ENCODE results near the gene SEPTIN2.
"Not testable (repeated sequence)": the region's sequence is repeated elsewhere in the genome, so short reads cannot be mapped to it uniquely, and the experiment has no call there.

SEPTIN2 gene

DNA sequence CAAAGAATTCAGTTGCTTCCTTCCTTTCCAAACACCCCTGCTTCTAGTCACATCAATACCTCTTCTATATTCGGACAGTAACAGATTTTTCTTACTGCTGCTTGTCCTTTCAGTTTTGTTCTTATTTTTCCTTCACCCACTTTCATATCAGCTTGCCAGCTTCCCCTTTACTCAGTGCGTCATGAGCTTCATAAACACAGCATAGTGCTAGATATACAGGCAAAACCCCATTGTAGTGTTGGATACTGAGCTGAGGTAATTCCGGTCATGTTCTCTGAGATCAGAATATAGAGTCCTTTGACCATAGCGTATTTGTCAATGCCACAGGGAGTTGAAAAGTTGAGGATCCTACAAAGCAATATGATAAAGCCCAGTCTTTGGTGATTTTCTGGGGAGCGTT lies 42.7 kb downstream of the SEPTIN2 start:
- DNase-seq (ENCODE audit: insufficient read length, low spot score) (no peak), FAIRE-seq (no peak)
- TF ChIP-seq POLR2A (IDR thresholded peaks at IDR 0.05; ENCODE audit: low read depth, low read length) = no peak

DNA sequence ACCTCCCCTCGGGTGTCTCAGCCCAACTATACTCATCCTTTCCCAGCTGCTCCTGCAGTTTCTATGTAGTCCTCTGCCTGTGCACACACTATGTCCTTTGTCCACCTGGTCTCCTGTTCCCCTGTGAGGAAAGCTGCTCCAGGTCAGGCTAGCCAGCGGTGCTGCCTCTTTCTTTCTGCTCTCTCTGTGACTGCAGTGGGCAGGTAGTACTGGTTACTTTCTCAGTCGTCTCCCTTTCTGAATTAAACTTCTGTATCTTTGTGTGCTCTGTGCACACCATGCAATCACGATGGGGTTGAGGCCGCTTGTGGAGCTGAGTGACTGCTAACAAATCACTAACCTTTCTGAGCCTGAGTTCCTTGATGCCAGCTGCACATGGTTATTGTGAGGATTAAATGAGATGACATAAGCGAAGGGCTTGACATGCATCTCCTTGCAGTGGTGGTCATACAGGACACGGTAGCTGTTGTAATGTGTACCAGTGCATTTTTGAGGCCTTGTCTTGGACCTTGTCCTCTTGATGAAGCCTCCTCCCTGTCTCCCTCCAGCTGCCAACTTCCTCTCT lies 43.8 kb downstream of the SEPTIN2 start:
- FAIRE-seq = no peak
- no peak for TF ChIP-seq POLR2A (IDR thresholded peaks at IDR 0.05; ENCODE audit: low read depth, low read length)
- no peak for DNase-seq (ENCODE audit: insufficient read length, low spot score)

DNA sequence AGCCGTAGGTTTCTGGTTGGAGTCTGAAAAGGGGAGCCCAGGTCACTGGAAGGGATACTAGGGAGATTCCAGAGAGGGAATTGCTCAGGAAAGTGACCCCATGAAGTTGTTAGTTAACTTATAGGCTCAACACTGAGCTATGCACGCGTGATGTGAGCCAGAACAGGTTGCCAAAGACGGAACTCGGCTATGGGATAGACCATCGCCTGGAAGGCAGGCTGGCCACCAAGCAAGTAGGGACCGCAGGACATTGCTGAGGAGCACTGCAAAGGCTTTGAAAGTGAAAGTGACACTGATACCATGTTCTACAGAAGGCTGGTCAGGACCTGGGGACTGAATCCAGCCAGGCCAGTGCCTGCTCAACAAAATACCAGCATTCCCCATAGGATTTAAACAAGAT lies 47.7 kb downstream of the SEPTIN2 start:
- no peak for TF ChIP-seq POLR2A (IDR thresholded peaks at IDR 0.05; ENCODE audit: low read depth, low read length)
- DNase-seq (ENCODE audit: insufficient read length, low spot score) (no peak), FAIRE-seq (no peak)

DNA sequence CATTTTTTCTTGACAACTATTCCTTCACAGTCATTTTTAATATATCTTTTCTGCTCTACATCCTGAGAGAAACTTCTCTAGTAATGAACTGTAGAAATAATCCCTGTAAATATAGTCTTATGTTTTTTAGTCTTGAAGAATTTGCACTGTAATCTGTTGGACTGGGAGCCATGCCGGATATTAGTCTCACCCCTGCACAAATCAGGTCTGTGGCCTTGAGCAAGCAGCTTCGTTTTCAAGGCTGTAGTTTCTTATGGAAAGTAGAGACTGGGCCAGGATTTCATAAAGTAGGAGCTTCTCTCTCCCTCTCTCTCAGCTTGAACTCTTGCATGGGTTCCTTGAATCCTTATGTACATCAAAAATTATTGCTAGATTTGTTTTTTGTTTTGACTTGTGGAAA lies 49.1 kb downstream of the SEPTIN2 start:
- TF ChIP-seq POLR2A (IDR thresholded peaks at IDR 0.05; ENCODE audit: low read depth, low read length) = no peak
- no peak for FAIRE-seq
- no peak for DNase-seq (ENCODE audit: insufficient read length, low spot score)

DNA sequence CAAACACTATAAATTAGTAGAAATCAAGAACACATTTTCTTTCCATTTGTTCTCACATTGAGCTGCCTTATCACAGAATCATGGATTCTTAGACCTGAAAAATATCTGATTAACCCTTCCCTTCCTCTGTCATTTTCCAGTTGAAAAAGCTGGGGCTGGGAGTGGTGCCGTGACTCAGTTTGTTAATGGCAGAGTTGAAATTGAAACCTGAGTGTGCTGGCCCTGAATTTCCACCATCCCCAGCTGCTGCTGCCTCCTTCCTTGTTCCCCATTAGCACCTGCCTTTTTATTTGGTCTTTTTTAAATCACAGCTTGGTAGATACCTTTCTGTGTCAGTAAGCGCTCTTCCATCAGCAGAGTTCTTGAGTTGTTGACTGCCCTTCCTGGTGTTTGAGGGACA lies 51.0 kb downstream of the SEPTIN2 start:
- DNase-seq (ENCODE audit: insufficient read length, low spot score) (no peak), FAIRE-seq (no peak)
- TF ChIP-seq POLR2A (IDR thresholded peaks at IDR 0.05; ENCODE audit: low read depth, low read length) = no peak

DNA sequence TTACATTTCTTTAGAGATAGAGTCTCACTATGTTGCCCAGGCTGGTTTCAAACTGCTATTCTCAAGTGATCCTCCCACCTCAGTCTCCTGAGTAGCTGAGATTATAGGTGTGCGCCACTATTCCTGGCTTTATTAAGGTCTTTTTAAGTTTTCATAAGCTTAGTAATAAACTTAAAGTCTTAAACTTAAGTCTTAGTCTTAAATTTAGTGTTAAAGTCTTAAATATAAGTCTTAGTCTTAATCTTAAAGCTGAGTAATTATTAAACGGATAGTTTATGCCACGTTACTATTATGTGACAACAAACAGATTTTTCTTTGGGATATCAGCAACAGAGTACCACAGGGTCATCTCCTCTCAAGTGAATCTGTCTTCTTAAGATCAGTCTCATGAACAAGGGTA lies 52.9 kb downstream of the SEPTIN2 start:
- FAIRE-seq = no peak
- DNase-seq (ENCODE audit: insufficient read length, low spot score) = no peak
- no peak for TF ChIP-seq POLR2A (IDR thresholded peaks at IDR 0.05; ENCODE audit: low read depth, low read length)

DNA sequence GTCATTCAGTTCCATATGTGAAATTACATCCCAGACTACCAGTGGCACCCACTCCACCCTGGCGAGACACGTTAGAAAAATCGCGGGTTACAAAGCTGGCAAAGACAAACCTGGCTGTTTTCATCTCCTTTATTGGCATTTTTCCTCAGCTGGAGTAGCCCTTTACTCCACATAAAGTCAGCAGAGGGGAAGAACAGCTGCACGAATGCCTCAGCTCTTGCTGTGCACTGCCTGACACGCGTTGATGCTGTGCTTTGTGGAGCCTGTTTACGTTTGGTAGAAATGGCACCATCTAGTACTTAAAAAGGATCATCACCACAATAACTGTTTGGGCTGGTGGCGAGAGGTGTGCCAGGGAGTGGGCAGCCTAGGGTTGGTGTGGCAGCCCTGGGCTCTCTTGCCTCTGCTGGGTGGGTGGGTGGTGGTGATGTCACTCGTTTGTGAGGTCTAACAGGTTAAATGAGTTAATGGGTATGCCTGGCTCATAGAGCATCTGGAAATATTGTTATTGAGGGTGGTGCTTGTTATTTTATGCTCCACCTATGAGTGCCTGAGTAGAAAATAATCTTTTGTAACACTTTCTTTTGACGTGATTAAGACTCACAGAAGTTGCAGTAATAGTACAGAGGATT lies 56.8 kb downstream of the SEPTIN2 start:
- TF ChIP-seq POLR2A (IDR thresholded peaks at IDR 0.05; ENCODE audit: low read depth, low read length) = no peak
- FAIRE-seq (no peak), DNase-seq (ENCODE audit: insufficient read length, low spot score) (no peak)

DNA sequence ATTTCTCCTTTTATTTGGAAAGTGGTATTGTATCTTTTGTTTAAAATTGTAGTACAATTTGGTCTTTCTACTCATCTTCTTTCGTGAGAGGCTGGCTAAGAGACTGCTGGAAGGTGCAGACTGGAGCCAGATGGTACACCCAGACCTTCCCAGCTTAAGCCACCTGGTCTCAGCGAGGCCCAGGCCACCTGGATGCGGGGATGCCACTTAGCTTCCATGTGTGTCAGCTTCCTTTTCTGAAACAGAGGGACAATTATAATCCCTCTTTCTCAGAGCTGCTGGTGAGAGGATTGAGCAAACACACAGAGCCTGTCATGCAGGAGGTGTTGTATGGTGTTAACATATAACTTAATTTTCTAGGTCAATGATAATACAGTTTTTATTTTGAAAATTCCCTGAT lies 57.7 kb downstream of the SEPTIN2 start:
- no peak for FAIRE-seq
- TF ChIP-seq POLR2A (IDR thresholded peaks at IDR 0.05; ENCODE audit: low read depth, low read length) = no peak

DNA sequence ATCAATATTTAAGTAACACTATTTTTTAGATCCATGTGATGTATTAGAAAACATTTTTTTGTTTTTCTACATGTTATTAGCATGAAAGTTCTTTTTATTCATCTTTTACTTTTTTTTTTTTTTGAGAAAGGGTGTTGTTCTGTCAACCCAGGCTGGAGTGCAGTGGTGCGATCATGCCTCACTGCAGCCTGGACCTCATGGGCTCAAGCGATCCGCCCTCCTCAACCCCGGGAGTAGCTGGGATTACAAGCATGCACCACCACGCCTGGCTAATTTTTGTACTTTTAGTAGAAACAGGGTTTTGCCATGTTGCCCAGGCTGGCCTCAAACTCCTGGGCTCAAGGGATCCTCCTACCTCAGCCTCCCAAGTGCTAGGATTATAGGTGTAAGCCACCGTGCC lies 58.2 kb downstream of the SEPTIN2 start:
- FAIRE-seq; DNase-seq (ENCODE audit: insufficient read length, low spot score): not testable (repeated sequence)

More for the DNA sequence above, 57.7 kb downstream of the SEPTIN2 start:
- DNase-seq (ENCODE audit: insufficient read length, low spot score) = no peak

DNA sequence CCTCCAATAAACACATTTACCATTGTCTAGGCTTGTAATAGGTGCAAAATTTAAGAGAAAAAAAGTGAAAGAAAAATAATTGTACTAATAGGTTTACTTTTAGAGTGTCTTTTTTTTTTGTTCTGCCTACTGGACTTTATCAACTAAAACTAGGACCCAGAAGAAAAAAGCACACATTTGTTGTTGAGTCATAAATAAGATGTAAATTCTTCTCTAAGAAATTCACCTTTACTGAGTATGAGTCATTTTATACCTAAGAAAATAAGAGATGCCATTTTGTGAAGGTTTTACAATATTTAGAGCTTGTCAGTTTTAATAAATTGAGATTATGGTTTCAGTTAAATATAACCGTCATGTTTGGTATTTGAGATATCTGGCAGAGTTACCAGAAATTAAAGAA lies 59.6 kb downstream of the SEPTIN2 start:
- TF ChIP-seq POLR2A (IDR thresholded peaks at IDR 0.05; ENCODE audit: low read depth, low read length) = no peak
- FAIRE-seq = no peak

DNA sequence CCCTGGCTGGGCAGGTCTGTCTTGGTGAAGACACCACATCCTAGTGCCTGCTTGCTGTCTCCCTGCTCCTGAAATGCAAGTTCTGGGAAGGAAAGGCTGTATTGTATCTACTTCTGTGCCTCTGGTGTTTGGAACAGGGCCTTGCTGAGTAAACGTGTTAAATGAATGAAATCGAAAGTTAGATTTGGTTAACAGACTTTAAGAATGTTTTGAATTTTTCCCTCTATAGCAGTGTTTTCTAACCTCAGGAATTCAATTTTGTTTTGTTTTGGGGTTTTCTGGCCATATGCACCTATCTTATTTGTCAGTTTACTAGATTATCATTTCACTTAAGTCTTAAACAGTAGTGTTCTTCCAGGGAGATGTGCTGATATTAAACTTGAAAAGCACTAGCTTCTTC lies 61.1 kb downstream of the SEPTIN2 start:
- no peak for FAIRE-seq

More for the DNA sequence above, 59.6 kb downstream of the SEPTIN2 start:
- DNase-seq (ENCODE audit: insufficient read length, low spot score) = no peak

DNA sequence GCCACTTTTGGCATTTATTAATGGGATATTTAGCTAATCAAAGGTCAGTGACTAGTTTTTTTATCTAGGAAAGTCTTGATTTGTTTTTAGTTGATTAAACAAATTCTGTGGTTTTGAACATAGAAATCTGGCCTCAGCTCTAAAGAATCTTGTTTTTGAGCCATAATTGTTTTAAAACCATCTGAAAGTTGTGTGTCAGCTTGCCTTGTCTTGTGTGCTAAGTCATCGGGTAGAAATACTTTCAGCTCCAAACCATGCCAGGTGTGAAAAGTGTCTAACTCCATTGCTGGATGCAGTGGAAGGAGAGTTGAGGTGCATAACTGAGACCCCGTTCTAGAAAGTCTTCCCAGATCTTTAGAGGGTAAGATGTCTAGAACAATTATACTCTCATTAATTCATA lies 63.1 kb downstream of the SEPTIN2 start:
- no peak for DNase-seq (ENCODE audit: insufficient read length, low spot score)
- no peak for FAIRE-seq
- TF ChIP-seq POLR2A (IDR thresholded peaks at IDR 0.05; ENCODE audit: low read depth, low read length) = no peak

More for the DNA sequence above, 61.1 kb downstream of the SEPTIN2 start:
- TF ChIP-seq POLR2A (IDR thresholded peaks at IDR 0.05; ENCODE audit: low read depth, low read length) = no peak
- no peak for DNase-seq (ENCODE audit: insufficient read length, low spot score)

DNA sequence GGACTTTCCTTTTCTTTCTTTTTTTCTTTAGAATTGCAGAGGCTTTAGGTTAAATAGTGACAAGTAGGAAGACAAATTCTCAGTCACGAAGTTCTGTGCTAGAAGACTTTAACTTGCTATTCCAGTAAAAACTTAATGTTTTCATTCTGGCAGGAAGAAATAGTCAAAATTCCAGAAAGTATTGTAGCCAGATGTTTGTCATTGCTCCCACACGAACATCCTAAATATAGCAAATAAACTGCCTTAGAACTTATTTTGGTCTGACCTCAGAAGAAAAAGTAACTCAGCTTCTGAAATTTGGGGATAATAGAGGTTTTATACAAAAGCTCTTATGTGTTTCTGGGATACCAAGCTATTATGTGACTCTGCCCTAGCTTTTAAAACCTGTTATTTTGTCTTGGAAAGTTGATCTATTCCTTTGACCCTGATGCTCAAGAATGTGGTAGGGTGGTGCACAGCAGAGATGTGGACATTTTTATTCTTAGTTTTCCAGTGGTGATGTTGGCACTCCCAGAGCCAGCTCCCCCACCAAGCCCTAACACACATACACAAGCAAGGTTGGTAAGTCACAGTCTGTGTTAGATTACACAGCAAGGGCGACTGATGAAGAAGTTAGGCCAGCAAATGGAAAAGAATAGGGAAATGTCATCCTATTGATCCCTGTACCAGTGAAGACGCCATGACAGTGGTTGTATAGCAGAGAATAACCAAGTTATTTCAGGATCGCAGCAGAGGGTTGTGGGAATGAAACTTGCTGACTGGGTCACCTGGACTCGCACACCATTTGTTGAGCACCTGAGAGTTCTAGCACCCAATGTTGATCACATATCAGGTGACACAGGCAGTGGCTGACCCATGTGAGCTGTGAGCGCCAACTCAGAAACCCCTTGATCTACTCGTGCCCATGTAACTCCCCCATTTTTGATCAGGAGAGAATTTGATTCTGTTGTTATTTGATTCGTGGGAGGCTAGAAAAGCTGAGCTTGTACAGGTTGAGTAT lies 64.1 kb downstream of the SEPTIN2 start:
- TF ChIP-seq POLR2A (IDR thresholded peaks at IDR 0.05; ENCODE audit: low read depth, low read length) = no peak
- DNase-seq (ENCODE audit: insufficient read length, low spot score) = no peak
- no peak for FAIRE-seq

DNA sequence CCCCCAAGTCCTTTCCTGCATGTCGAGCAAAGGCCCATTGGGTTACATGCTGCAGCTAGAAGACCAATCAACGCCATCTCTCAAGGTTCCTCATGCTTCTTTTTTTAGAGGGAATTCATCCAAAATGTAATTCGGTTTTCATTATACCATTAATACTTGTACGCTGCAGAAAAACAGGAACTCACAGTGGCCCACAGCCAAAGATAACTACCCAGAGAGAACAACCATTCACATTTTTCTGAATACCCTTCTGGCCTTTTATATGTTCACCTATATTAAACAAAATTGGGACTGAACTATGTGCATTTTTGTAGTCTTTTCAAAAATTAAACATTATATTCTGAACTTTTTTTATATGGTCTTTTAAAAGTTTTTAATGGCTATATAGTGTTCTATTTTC lies 66.1 kb downstream of the SEPTIN2 start:
- FAIRE-seq (no peak), DNase-seq (ENCODE audit: insufficient read length, low spot score) (no peak)
- no peak for TF ChIP-seq POLR2A (IDR thresholded peaks at IDR 0.05; ENCODE audit: low read depth, low read length)

DNA sequence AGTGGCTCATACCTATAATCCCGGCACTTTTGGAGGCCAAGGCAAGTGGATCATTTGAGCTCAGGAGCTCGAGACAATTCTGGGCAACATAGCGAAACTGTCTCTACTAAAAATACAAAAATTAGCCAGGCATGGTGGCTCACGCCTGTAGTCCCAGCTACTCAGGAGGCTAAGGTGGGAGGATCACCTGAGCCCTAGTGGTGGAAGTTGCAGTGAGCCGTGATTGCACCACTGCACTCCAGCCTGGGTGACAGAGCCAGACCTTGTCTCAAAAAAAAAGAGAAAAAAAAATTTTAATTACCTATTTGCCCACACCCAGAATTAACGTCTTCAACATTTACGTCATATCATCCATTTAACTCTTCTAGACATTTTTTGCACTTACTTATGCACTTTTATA lies 69.7 kb downstream of the SEPTIN2 start:
- not testable (repeated sequence) for FAIRE-seq

More for the DNA sequence above, 69.7 kb downstream of the SEPTIN2 start:
- not testable (repeated sequence) for DNase-seq (ENCODE audit: insufficient read length, low spot score)
